ENCODE results near the gene TMEM120B.

DNA sequence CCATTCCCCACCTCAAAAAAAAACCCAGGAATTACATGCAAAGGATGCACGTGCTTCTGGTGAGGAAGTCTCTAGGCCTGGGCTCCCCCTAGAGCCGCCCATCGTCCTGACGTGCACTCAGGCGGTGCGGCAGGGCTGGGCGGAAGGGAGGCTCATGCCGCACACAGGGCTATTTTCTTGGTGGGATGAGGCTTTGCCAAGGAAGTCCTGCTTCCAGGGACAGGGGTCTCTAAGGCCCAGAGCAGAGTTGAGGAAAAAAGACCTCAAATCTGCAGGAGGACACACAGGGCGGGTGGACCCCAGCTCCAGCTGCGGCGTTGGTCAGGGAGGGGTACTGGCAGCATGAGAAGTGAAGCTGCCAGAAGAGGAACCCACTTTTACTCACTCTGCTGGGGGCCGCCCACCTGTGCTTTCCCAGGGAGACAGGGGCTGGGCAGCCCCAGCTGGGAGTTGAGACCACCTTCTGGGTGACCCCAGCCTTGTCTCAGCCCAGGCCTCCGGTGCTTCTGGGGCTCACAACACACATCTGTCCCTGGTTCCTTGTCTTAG lies 76.8 kb downstream of the TMEM120B start:
- no peak for TF ChIP-seq CTCF (IDR thresholded peaks at IDR 0.05; ENCODE audit: poor library complexity)
- no peak for TF ChIP-seq EZH2 (IDR thresholded peaks at IDR 0.05; ENCODE audit: borderline replicate concordance)
